B cell (primary cell): ENCODE measurements around the gene NDUFS7. TPM values are rescaled to one million over a fixed set of nuclear protein-coding genes. Genes with fewer than 3 reads are reported as not detected.

Source experiments
- ATAC-seq: fragments of 200-7000 bp; cut with Tn5 transposase; one replicate; pipeline ENCODE4 v1.10.0; 2021; ENCODE audit warnings: low read depth, mild to moderate bottlenecking, moderate number of reproducible peaks, moderate library complexity
- CTCF ChIA-PET: fragments of 350-600 bp; sonication (Branson Sonifier 250); formaldehyde crosslinking; loops from one replicate; lab custom pipeline; 2021; ENCODE audit warnings: antibody characterized with exemption, inconsistent platforms; lab: Charles Lee
- POLR2A ChIA-PET: fragments of 350-600 bp; sonication (Branson Sonifier 250); formaldehyde crosslinking; loops from one replicate; lab custom pipeline; 2021; ENCODE audit warnings: antibody characterized with exemption; lab: Charles Lee
- DNase-seq: peaks from one replicate; pipeline ENCODE4 v3.0.0; 2013
- H2AFZ ChIP-seq: 2 replicates; pipeline ENCODE4 v1.6.1; 2012; ENCODE audit warnings: mild to moderate bottlenecking, low read depth, low read length; ENCODE audit not compliant: insufficient read depth, poor library complexity, severe bottlenecking
- H3K27ac ChIP-seq, 2 donors: 1 replicate in 1 of 2; 2 replicates in 1 of 2; pipeline ENCODE4 v1.5.1; 2012 to 2013; ENCODE audit warnings: low read length in 2 of 2, mild to moderate bottlenecking in 2 of 2, moderate library complexity in 1 of 2
- H3K27me3 ChIP-seq, 4 experiments: fragments of 200-600 bp in 1 of 4; sonication (generic) in 1 of 4; replicated peaks in 1 of 4; 1 replicate in 2 of 4; 2 replicates in 2 of 4; pipeline versions ENCODE4 v1.6.1 to v1.7.0; 2013 to 2016; ENCODE audit warnings: low read length in 3 of 4, mild to moderate bottlenecking in 2 of 4, mixed read lengths in 1 of 4, moderate library complexity in 1 of 4; ENCODE audit not compliant: insufficient read depth in 4 of 4, control insufficient read depth in 3 of 4; ENCODE audit errors: control extremely low read depth in 1 of 4
- H3K36me3 ChIP-seq, 2 experiments: replicated peaks in 1 of 2; 1 replicate in 1 of 2; 2 replicates in 1 of 2; pipeline versions ENCODE4 v1.6.1 to v1.7.1; 2013; ENCODE audit warnings: low read length in 1 of 2; ENCODE audit not compliant: insufficient read depth in 2 of 2, control insufficient read depth in 1 of 2; ENCODE audit errors: control extremely low read depth in 1 of 2, extremely low read depth in 1 of 2
- H3K4me1 ChIP-seq, 2 donors: fragments of 200-600 bp in 1 of 2; sonication (generic) in 1 of 2; 1 replicate in 1 of 2; 2 replicates in 1 of 2; pipeline versions ENCODE4 v1.5.1 to v1.6.1; 2013 to 2017; ENCODE audit warnings: low read length in 2 of 2; ENCODE audit not compliant: control insufficient read depth in 2 of 2, insufficient read depth in 2 of 2
- H3K4me2 ChIP-seq: replicated peaks from 2 replicates; pipeline ENCODE3; 2012; ENCODE audit warnings: mild to moderate bottlenecking, low read depth, low read length; ENCODE audit not compliant: poor library complexity, severe bottlenecking
- H3K4me3 ChIP-seq, 5 experiments: fragments of 200-600 bp in 1 of 5; sonication (generic) in 1 of 5; 1 replicate in 3 of 5; 2 replicates in 2 of 5; pipeline versions ENCODE4 v1.5.1 to v1.7.0; 2011 to 2016; ENCODE audit warnings: low read length in 4 of 5, mild to moderate bottlenecking in 4 of 5, low read depth in 2 of 5, control low read depth in 1 of 5, moderate library complexity in 1 of 5; ENCODE audit not compliant: insufficient read depth in 1 of 5; ENCODE audit errors: control extremely low read depth in 1 of 5, extremely low read depth in 1 of 5
- H3K79me2 ChIP-seq: fragments of 200-600 bp; sonication (generic); one replicate; pipeline ENCODE4 v1.6.0; 2016; ENCODE audit warnings: low read length; ENCODE audit not compliant: control insufficient read depth, insufficient read depth
- H3K9ac ChIP-seq: fragments of 200-600 bp; sonication (generic); 2 replicates; pipeline ENCODE4 v1.6.1; 2017; ENCODE audit warnings: mild to moderate bottlenecking, low read length, moderate library complexity
- H3K9me3 ChIP-seq, 3 donors: one replicate each; pipeline versions ENCODE4 v1.6.1 to v1.7.1; 2013; ENCODE audit warnings: low read length in 2 of 3; ENCODE audit not compliant: control insufficient read depth in 2 of 3, insufficient read depth in 1 of 3; ENCODE audit errors: control extremely low read depth in 1 of 3
- H4K20me1 ChIP-seq: 2 replicates; pipeline ENCODE4 v1.6.0; 2012; ENCODE audit warnings: mild to moderate bottlenecking, low read length; ENCODE audit not compliant: insufficient read depth, control insufficient read depth, poor library complexity, severe bottlenecking
- H3K27ac Mint-ChIP-seq: one replicate; pipeline ENCODE4 v1.8.0; 2021; ENCODE audit warnings: mixed read lengths
- H3K27me3 Mint-ChIP-seq: one replicate; pipeline ENCODE4 v1.8.0; 2021; ENCODE audit warnings: mixed read lengths
- H3K4me1 Mint-ChIP-seq: one replicate; pipeline ENCODE4 v1.8.0; 2021; ENCODE audit warnings: mixed read lengths
- H3K4me3 Mint-ChIP-seq: one replicate; pipeline ENCODE4 v1.8.0; 2021; ENCODE audit warnings: mixed read lengths
- H3K9me3 Mint-ChIP-seq: one replicate; pipeline ENCODE4 v1.8.0; 2022; ENCODE audit warnings: mixed read lengths; ENCODE audit not compliant: insufficient read depth
- CTCF ChIP-seq: fragments of 200-600 bp; IDR thresholded peaks from one replicate; pipeline ENCODE4 v1.8.0; 2022; ENCODE audit warnings: antibody characterized with exemption, mild to moderate bottlenecking
- EZH2 ChIP-seq: IDR thresholded peaks from 2 replicates; pipeline ENCODE4 v1.6.1; 2012; ENCODE audit warnings: borderline replicate concordance, low read depth, mild to moderate bottlenecking, moderate library complexity, low read length; ENCODE audit not compliant: insufficient read depth, poor library complexity, severe bottlenecking
- WGBS: methylation state at CpG from one replicate; pipeline ENCODE4 v1.1.5; 2013; ENCODE audit warnings: missing lambda C conversion rate; ENCODE audit not compliant: insufficient coverage; 5-methylcytosine and 5-hydroxymethylcytosine counted together
- intact Hi-C: fragments of 100-400 bp; cut with micrococcal nuclease; formaldehyde crosslinking; loops from one replicate; pipeline ENCODE4 v1.10.0; 2022
- polyA plus RNA-seq: library from polyadenylated mRNA; depleted of rRNA; stranded (reverse); fragments of >200 nt; gene quantifications from 2 replicates; pipeline ENCODE4 v1.2.3, GENCODE V29; 2012
- total RNA-seq, 2 donors: library from RNA; stranded (reverse); fragments of 120-200 nt in 1 of 2; gene quantifications; 1 replicate in 1 of 2; 2 replicates in 1 of 2; pipeline versions ENCODE4 v1.2.3 to v1.2.4, GENCODE V29; 2013 to 2022

NDUFS7 gene
- total and polyA plus RNA-seq, 2 donors (not counting 1 experiment from before 2014, with no cell fraction given) = 58.8 to 141 TPM

GRCh38 chr19:1420590-1420989 lies 36.9 kb downstream of the NDUFS7 start:
- ATAC-seq (no peak), DNase-seq (no peak)
- CTCF ChIA-PET = interaction anchor here (1.0 kb wide), 1 partner anchor 16 kb away, joined by 4 read pairs; no protein-coding TSS in a partner anchor
- H3K4me1 ChIP-seq = peaks cover 0 to 7% of the 10 kb centered on the region in 2 donors
- peaks cover 0 to 75% of the 10 kb centered on the region in 2 experiments for H3K36me3 ChIP-seq
- no peaks in the 10 kb centered on the region for H3K9me3 ChIP-seq
- no peaks in the 10 kb centered on the region for H3K27me3 Mint-ChIP-seq
- H3K79me2 ChIP-seq = peaks cover 89% of the 10 kb centered on the region
- no peak overlapping the region for H3K27ac ChIP-seq
- intact Hi-C loops = no loop called here
- H3K9me3 Mint-ChIP-seq = no peaks in the 10 kb centered on the region
- no peak overlapping the region for H3K9ac ChIP-seq
- peaks cover 7% of the 10 kb centered on the region for H3K4me1 Mint-ChIP-seq
- no peak overlapping the region for H3K4me3 Mint-ChIP-seq
- H3K27ac Mint-ChIP-seq = no peak overlapping the region
- TF ChIP-seq EZH2 (no peak), CTCF (no peak)
- POLR2A ChIA-PET = interaction anchor here (0.6 kb wide), 1 partner anchor 99 kb away, joined by 7 read pairs; no protein-coding TSS in a partner anchor
- H3K4me2 ChIP-seq = no peak overlapping the region
- H3K4me3 ChIP-seq = no peak overlapping the region
- H4K20me1 ChIP-seq = peaks cover 94% of the 10 kb centered on the region
- no peak overlapping the region for H2AFZ ChIP-seq
- no peaks in the 10 kb centered on the region for H3K27me3 ChIP-seq
- 96% methylated on average over 15 of the region's 15 CpGs for WGBS

DNA sequence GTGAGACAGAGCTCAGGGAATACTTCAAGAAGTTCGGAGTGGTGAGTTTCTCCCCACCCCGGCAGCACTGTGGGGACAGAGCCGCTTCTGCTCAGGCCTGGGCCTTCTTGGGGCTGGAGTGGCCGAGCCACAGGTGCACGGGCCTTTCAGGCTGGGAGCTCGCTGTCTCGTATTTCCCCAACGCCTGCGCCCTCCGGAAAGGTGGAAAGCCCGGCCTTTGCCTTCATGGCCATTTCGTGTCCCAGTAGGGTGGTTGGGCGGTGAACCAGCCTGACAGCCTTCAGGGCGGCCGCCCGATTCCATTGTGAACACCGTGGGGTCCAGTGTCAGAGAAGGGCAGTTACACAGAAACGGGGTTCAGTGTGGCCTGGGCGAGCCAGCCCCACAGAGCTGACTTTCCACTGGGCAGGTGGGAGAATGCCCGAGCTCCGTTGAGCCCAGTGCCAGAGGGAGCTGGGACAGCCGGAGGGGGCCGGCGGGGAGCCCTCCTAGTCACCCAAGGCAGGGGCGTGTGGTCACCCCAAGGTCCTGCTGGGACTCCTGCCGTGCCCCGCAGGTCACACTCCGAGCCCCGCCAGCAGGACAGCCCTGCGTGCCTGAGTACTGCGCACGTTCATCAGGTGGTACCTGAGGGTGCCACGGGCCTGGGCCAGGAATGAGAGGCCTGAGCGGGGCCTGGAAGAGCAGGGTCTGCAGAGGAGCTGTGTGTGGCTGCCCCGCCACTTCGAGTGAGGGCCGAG lies 37.7 kb downstream of the NDUFS7 start:
- WGBS = over 99% methylated on average over 37 of the region's 37 CpGs

More for the DNA sequence above, 37.7 kb downstream of the NDUFS7 start:
- no peaks in the 10 kb centered on the region for H3K27me3 ChIP-seq
- Mint-ChIP-seq H3K4me1 (peaks cover 4% of the 10 kb centered on the region), H3K9me3 (no peaks in the 10 kb centered on the region), H3K27ac (no peak overlapping the region), H3K4me3 (no peak overlapping the region), H3K27me3 (no peaks in the 10 kb centered on the region)
- no peaks in the 10 kb centered on the region for H3K9me3 ChIP-seq
- ATAC-seq (no peak), DNase-seq (no peak)
- H3K4me2 ChIP-seq = no peak overlapping the region
- H3K9ac ChIP-seq = no peak overlapping the region
- H4K20me1 ChIP-seq = peaks cover 94% of the 10 kb centered on the region
- no peak overlapping the region for H3K27ac ChIP-seq
- CTCF ChIA-PET = interaction anchor here (1.0 kb wide), 1 partner anchor 15 kb away, joined by 4 read pairs; no protein-coding TSS in a partner anchor
- H3K36me3 ChIP-seq = peaks cover 0 to 83% of the 10 kb centered on the region in 2 experiments
- intact Hi-C loops = no loop called here
- H3K4me3 ChIP-seq = no peak overlapping the region
- no peak overlapping the region for H2AFZ ChIP-seq
- TF ChIP-seq EZH2 (no peak), CTCF (no peak)
- H3K79me2 ChIP-seq = peaks cover 81% of the 10 kb centered on the region
- peaks cover 0 to under 1% of the 10 kb centered on the region in 2 donors for H3K4me1 ChIP-seq
- POLR2A ChIA-PET = no interaction called here
